Nucleus accumbens (tissue), 56 donors: ENCODE data around the gene MRAP2.

Experiments used
- DNase-seq, 56 donors: peaks; one replicate each; lab custom pipeline; 2025; lab: John Stamatoyannopoulos, UW

The MRAP2 gene, protein sequence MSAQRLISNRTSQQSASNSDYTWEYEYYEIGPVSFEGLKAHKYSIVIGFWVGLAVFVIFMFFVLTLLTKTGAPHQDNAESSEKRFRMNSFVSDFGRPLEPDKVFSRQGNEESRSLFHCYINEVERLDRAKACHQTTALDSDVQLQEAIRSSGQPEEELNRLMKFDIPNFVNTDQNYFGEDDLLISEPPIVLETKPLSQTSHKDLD

DNA sequence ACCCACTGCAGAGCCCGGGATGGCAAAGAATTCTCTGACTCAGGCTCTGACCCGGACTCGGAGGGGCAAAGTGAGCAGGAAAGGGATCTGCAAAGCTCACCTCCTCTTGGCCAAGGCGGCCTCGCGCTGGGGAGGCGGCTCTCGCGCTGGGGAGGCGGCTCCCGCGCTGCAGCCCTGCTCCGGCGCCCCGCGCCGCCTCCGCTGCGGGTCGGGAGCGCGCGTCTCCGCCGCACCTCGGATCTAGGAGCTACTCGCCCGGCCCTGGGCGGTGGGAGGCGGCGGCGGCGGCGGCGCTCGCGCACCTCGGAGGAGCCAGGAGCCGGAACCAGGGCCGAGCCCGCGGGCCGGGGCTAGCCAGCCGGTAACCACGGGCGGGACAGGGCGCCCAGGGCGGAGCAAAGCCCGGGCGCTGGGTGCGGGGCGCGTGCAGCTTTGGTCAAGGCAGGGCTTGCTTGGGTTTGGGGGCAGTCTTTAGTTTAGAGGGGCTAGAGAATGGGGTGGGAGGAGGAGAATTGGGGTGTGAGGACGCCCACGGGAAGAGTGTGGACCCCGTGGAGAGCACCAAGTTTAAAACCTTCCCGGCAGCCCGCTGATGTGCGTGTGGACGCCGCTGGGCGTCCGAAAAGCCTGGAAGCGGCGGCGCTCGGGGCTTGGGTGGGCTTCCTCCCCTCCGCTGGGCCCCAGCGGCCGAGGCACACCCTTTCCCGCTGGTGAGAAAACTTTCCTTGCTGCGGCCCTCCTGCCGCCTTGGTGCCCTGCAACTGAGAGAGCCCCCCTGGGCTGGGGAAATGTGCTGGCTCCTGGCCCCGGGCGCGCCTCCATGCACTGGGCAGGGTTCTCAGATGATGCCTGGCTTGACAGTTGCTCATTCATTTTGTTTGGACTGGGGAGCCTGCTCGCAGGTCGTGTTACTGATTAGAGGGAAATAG, at the start of gene MRAP2:
Gene MRAP2, plus strand, starts transcription at position 250 of the 929 bp plus-strand sequence. CDS start 21,547 bp downstream, outside the sequence.
- peak in 12 of 56 donors; percentile 4 to 33 (median 14) for DNase-seq

DNA sequence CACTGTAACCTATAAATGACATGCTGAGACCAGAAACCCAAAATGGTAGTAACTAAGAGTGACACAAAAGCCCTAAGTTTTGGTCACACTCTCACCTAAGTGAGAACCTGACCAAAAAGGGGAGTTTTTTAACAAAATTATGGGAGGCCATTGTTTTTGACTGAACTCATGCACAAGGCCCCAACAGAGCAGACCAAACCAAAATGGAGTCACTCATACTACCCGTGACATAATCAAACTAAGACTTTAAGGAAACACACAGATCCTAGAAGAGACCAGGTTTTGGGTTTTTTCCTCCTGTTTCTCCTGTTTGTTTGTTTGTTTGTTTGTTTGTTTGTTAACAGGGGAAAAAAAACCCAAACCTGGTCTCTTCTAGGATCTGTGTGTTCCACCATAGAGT, 49.2 kb upstream of the MRAP2 start:
- DNase-seq, result no peak

DNA sequence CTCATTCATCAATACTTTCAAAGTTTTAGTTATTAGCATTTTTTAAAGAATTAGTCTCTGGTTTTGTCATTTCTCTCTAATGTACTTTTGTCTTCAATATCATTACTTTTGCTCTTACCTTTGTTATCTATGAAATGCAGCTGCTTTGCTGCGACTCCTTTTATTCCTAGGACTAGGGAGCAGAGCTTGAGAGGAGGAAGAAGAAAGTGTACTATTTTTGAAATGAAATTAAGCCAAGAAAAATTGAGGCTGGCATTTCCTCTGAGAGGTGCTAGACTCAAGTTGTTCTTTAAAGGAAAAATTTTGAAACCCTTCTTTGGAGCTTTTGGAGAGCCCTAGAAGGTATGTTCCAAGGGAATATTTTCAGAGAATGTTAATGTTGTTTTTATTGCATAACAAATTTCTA, 48.3 kb upstream of the MRAP2 start:
- DNase-seq, result no peak

DNA sequence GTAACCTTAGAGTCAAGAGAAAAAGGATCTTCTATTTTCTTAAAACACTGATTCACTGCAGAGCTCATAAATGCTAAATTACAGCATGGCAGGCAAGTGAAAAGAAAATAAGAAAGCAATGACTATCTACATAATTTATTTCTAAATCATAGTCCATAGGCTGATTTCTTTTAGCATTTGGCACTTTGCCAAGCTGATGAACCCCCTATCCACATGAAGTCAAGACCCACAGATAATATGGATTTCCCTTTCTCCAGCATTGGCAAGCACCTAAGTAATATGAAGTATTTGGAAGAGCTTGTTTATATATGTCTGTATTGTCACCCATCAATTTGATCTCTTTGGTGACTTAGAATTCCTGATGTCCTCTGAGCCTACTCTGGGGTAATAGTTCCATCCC, 47.9 kb upstream of the MRAP2 start:
- no peak for DNase-seq

DNA sequence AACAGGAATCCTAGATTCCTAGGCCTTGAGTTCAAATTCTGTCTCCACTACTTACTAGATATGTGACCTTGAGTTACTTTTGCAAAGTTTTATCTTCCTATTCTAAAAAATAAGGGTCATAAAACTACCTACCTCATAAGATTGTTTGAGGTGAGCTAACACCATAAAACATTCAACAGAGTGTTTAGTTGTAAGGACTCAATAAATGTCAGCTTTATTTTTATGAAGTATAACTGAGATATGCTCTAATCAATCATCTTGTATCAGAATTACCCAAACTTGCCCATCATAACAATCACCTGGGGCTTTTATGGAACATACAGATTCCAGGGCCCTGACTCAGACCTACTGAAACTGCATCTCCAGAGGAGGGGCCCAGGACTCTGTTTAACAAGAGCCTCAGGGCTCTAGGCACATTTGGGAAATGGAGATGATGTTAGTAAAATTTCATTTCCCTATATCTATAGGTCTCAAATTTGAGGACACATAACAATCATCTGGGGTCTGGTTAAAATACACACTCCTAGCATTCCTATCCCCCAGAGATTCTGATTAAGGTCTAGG, 35.5 kb upstream of the MRAP2 start:
- DNase-seq, result no peak

DNA sequence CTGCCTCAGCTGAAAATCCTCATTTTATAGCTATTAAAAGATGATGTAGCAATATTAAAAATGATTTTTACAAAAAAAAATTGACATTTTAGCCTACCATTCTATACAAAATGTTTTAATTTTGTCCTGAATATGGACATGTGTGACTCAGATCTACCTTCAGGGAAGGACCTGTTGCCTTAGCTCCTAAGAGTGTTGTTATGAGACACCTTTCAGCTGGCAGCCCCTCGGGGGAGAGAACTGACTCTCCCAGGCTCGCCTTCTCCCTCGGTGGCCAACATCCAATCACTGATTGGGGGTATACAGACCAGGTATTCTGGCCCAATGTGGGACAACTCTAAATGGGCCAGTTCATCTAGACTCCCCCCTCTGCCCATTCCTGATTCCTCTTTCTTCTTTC, 32.5 kb upstream of the MRAP2 start:
- DNase-seq, result no peak

DNA sequence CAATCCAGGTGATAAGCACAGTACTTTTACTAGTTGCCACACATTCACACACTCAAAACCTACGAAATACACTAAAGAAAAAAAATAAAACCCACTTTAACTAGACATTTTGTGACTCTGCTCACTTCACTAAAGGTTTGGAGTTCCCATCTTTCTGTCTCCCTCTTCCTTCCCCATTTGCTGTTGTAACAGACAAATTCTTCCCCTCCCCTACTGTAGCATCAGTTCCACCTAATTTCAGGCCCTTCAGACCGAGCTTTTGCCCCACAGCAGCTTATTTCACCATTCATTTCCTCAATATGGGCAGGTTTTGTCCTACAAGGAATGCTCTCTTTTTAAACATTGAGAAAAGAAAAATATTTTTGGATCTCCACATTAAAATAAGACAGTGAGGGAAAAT, 31.3 kb upstream of the MRAP2 start:
- no peak for DNase-seq

DNA sequence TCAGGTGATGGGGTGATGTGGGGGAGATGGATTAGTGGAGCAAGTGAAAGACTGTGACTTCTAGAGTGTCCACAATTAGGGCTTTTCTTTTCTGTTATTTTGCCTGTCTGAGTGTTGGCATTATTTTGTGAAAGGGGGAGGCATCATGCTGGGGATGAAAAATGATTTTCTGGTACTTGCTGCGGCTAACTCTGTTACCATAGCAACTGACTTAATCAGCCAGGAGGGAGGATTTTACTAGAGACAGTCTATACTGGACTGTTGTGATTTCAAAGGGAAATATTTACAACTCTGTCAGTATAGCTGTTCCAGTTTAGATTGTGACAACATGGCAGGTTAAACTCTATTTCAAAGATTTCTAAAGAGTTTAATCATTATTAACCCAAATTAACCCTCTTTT, 30.4 kb upstream of the MRAP2 start:
- DNase-seq, result no peak

DNA sequence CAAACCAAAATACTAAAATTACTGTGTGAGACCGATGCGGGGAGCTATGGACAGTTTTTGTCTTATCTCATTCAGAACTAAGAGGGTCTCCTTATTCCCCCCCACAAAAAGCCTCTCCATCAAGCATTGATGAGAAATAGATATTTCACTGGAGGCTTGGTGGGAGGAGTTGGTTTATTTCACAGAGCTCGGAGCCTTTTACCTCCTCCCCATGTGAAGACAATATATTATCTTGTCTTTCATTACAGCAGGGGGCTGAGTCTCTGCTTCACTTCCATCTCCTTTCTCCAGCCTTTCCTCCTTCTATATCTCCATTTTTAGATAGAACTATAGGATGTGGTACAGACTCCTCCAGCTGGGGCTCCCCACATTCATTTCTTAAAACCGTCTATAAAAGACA, 29.9 kb upstream of the MRAP2 start:
- no peak for DNase-seq

DNA sequence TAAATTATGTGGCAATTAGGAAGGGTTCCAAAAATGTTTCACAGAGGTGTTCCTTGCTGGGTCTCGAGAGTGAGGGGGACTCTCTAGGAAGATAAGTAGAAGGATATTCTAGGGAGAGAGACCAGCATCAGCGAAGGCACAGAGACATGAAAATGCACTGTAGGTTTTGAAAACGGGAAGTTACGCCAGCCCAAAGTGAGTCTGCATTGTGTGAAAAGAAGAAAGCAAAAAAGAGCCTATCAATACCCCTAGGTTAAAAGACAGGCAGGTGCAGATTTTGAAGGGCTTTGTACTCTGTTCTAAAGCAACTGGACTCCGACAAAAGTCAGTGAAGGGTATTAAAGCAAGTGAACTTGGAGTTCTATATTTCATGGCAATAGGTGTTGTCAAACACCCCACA, 25.7 kb upstream of the MRAP2 start:
- no peak for DNase-seq

DNA sequence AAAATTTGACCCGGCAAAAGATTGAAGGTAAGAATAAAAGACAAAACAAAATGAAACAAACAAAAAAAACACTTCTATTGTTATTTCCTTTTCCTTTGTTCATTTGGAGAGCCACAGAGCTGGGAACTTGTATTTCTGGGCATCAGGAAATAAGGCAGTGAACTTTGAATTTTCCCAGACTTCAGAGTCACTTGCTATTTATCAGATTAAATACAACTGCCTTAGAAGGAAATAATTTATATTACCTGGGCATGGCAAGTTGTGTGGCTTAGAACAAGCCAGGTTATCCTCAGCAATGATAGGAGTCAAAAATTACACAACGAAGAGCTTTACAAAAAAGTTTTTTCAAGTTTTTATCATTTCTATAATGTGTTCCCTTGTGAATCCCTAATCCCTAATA, 20.2 kb upstream of the MRAP2 start:
- no peak for DNase-seq

DNA sequence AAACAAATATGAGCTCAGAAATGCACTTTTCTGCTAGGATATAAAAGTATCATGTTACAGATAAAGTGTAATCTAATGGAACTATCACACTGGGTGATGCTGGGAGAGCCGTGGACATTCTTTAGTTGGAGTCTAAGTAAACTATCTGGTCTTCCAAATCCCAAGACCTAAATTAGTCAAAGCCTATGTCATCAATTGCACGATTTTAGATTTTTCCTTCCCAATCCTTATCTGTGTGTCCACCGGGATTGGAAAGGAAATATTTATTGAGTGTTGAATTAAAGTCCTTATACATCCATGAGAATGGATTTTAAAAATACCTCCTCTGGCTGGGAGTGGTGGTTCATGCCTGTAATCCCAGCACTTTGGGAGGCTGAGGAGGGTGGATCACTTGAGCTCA, 19.6 kb upstream of the MRAP2 start:
- DNase-seq, result no peak

DNA sequence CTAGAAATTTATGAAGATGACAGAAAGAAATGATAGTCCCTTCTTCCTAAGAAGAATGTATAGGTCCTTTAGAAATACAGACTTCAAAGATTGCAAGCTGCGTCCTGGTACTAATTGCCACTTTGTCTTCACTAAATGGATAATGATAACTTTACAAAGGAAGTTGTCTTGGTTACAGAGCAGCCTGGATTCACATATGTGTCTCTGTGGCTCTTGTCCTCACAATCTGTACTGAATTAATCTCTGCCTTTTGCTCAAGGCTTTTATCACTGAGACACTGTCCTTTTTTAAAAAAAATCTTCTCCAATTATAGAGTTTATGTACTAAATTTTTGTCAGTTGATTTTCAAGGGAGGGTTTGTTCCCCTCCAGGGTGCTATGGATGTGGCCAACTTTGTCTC, 17.5 kb upstream of the MRAP2 start:
- DNase-seq, result no peak

DNA sequence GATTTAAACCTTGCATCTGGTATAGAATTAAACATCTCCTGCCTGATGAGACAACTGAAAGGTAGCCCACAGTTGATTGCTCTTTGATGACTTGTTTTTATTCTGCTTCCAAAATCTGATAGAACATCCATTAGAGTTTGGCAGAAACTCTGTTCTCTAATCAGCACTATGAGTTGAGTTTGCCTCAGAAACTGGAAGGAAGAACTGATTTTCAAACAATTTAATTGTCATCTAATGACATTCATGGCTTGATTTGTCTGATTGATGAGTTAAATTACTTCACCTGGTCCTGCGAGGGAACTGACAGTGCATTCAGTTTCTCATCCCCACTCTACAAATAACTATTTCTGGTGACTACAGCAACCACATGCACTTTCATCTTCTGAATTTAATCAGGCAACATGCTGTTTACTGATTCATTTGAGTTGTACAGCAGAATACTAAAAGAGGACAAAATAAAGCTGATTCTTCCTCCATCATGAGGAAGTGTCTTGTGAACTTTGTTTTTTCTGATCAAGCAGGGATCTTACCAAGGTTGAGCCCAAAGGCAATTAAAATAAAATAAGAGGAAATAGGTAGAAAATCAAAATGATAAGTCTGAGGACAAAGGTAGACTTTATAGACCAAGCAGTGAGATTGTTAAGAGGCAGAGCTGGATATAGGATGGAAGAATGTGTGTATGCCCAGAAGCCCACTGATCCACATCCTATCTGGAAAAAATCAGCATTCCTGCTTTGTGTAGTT, 15.7 kb upstream of the MRAP2 start:
- DNase-seq, result no peak

DNA sequence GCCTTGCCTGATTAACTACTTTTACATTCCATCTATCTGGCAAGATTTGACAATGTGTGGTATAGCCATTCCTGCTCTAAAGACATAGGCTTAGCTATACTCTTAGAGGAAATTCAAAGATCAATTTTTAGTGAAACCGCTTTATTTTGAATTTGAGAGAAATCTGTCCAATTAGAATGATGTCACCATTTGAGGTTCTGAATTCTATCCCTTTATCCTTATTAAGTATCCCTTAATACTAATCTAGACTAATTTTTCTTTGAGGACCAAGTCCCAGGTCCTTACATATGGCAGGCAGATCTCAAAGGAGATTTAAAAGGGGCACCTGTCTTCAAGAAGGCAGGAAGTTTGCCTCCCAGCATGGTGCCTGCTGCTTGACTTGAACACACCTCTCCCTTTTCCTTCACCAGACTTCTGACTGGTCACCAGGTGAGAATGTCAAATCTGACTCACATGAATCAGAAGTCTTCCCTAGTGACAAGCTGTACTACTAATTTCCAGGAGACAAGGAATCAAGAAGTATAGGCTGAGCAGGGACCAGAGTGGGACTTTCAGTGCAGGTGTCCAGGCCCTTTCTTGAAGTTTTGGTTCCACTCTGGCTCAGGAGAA, 15.0 kb upstream of the MRAP2 start:
- no peak for DNase-seq

DNA sequence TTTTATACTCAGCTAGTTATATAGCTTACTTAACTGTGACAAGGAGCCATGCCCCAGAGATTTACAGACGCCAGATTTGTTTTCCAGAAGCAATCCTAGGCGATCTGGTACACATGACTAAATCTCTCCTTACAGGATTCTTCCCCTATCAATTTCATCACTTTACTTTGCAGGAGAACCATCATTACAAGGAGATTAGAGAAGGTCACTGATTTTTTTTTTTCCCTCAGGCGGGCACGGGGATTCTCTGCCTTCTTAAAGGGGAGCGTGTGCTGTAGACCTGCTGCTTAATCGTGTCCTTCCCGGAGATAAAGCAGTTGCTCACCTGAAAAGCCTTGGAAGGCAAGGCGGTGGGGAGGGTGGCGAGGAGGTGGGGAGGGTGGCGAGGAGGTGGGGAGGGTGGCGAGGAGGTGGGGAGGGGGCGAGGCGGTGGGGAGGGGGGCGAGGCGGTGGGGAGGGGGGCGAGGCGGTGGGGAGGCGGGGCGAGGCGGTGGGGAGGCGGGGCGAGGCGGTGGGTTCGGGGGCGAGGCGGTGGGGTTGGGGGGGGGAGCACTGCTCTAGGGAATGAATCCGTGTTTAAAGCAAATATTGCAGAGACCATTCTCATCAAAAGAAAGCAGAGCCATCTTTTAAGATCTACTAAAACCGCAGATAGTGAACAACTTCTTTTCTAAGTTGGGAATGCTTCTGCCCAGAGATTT, 14.3 kb upstream of the MRAP2 start:
- DNase-seq, result no peak

DNA sequence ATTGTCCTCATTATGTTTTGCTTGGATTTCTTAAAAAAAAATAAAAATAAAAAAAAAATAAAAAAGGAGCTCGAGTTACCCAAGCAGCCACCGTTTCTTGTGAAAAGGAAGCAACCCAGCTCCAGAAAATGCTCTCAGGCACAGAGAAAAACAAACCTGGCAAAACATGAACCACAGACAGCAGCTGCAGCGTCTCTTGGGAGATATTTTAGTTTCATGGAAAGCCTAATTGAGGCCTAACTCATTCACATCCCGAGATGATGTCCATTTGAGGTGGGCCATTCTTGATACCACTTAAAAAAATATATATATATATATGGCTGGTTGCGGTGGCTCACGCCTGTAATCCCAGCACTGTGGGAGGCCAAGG, 13.7 kb upstream of the MRAP2 start:
- DNase-seq, result no peak

DNA sequence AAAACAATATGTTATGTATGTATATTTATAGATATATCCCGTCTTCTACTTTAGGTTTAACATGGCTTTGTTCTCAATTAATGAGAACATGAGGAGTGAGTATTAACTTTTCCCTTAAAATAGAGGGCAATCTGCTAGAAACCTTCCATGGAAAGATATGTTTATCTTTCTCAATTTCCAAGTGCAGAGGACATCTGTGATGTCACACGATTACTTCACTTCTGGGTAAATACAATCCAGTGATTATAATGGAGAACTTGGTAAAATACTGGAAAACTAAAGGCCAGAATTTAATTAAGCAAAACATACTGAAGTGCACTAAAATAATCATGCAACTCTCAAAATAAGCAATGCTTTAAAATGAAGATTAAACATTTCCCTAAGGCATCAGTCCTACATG, 11.9 kb upstream of the MRAP2 start:
- DNase-seq, result no peak

DNA sequence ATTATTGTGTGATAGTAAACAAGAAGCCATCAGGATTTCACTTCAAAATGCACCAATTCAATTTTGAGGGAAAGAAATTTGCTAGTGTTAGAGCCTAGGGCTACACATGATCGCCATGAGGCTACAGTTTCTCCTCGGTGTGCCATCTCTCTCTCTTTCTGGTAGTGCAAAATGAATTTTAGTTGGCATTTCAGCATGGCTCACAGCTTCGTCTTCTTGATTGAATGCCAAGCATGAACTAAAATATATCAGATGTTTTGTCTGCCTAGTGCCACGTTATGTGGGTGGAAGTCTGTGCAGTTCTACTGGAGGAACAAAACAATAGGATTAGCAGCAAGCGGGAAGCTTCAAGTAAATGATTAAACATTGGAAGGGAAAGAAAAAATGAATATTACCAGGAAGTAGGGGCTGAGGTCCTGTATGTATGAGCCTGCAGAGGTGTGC, 6.8 kb upstream of the MRAP2 start:
- peak in 7 of 56 donors; percentile 4 to 40 (median 26) for DNase-seq
